ENCODE data around the gene COL4A2. TPM values are rescaled to one million over a fixed set of nuclear protein-coding genes. Genes with fewer than 3 reads are reported as not detected.

COL4A2 gene
- total RNA-seq, 4 donors from 2014 or later, result 51.2 to 85.8 (median 70.5) TPM

DNA sequence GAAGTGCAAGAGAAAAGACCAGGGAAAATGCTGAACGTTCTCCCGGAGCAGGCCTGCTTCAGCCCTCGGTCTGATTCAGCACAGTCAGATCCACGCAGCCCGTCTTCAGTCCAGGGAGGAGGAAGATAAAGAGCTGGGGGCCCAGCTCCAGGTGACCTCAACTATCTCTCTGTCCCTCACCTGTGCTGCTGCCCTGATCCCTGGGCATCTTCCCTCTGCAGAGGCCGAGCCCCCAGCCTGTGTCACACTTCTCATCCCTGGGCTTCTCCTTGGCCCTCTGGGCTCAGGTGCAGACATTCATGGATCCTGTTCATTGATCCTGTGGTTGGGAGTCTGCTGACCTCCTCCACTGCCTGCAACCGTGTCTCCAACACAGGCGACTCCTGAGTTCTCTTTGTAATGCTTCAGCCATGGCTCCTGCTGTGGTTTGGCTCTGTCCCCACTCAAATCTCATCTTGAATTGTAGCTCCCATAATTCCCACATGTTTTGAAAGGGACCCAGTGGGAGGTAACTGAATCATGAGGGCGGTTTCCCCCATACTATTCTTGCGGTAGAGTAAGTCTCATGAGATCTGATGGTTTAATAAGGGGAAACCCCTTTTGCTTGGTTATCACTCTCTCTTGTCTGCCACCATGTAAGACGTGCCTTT, 27.9 kb downstream of the COL4A2 start:
- H3K27ac ChIP-seq, result peak overlapping the region in 1 of 4 donors; percentile 4
- H3K4me3 ChIP-seq, result no peak overlapping the region
- TF ChIP-seq POLR2A (IDR thresholded peaks at IDR 0.05), result no peak
- TF ChIP-seq, protein P1, sequence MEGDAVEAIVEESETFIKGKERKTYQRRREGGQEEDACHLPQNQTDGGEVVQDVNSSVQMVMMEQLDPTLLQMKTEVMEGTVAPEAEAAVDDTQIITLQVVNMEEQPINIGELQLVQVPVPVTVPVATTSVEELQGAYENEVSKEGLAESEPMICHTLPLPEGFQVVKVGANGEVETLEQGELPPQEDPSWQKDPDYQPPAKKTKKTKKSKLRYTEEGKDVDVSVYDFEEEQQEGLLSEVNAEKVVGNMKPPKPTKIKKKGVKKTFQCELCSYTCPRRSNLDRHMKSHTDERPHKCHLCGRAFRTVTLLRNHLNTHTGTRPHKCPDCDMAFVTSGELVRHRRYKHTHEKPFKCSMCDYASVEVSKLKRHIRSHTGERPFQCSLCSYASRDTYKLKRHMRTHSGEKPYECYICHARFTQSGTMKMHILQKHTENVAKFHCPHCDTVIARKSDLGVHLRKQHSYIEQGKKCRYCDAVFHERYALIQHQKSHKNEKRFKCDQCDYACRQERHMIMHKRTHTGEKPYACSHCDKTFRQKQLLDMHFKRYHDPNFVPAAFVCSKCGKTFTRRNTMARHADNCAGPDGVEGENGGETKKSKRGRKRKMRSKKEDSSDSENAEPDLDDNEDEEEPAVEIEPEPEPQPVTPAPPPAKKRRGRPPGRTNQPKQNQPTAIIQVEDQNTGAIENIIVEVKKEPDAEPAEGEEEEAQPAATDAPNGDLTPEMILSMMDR (IDR thresholded peaks at IDR 0.05 in 4 of 5, conservative IDR thresholded peaks at IDR 0.05 in 1 of 5), result no peak
- H3K4me1 ChIP-seq, result peaks cover 23 to 50% of the 10 kb centered on the region in 2 donors
- H3K27me3 ChIP-seq, result no peaks in the 10 kb centered on the region
- no peaks in the 10 kb centered on the region for H3K36me3 ChIP-seq
- in situ Hi-C loops (cut with MboI; ENCODE audit: low sequenced_read_pairs in 4 of 4) (no loop called here), intact Hi-C loops (cut with DNase I; ENCODE audit: low total_unique reads) (no loop called here)
- no peak for DNase-seq
- ATAC-seq, result no peak
- H3K9me3 ChIP-seq, result no peaks in the 10 kb centered on the region

DNA sequence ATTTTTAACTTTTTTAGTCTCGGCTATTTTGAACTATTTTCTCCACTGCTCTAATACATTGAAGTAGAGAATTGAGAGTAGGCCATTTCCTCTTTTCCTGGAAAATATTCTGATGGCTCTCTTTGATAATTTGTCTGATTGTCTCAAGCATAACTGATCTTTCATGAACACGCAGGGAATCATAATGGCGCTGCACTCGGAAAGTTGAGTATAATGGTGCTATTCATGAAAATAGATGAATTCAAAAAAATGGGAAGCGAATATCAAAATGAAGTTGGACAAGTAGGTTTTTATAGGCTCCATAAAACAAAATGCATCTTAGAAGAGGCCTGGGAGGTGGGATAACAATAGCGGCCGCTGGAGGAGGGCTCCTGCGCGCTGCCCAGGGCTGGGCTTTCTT, 29.0 kb downstream of the COL4A2 start:
- no peaks in the 10 kb centered on the region for H3K9me3 ChIP-seq
- ATAC-seq, result no peak
- intact Hi-C loops (cut with DNase I; ENCODE audit: low total_unique reads), result no loop called here
- peaks cover 23 to 48% of the 10 kb centered on the region in 2 donors for H3K4me1 ChIP-seq
- peak overlapping the region in 3 of 4 donors; percentile 4 to 76 (median 75) for H3K27ac ChIP-seq
- no peaks in the 10 kb centered on the region for H3K36me3 ChIP-seq
- in situ Hi-C loops (cut with MboI; ENCODE audit: low sequenced_read_pairs in 4 of 4), result no loop called here
- DNase-seq, result no peak
- no peaks in the 10 kb centered on the region for H3K27me3 ChIP-seq
- H3K4me3 ChIP-seq, result no peak overlapping the region
- no peak for TF ChIP-seq POLR2A (IDR thresholded peaks at IDR 0.05)
- TF ChIP-seq, protein P1 (IDR thresholded peaks at IDR 0.05 in 4 of 5, conservative IDR thresholded peaks at IDR 0.05 in 1 of 5), result no peak

DNA sequence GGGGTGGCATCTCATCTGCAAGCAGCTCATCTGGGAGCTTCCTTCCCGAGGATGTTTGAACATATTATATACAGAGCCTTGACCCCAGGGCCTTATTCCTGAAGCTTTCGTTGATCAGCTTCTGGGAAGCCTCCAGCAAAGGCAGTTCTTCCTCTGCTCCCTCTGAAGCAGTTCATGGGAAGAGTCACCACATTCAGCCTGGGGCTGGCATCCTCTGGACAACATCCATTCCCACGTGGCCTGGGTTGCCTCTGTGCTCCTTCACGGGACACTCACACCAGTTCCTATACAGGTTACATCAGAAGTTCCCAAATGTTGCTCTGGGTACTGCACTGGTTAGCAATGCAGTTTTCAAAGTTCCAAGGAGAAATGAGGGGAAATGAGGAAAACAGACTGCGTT, 29.6 kb downstream of the COL4A2 start:
- peak overlapping the region; percentile 70 to 78 (median 76) for H3K27ac ChIP-seq

DNA sequence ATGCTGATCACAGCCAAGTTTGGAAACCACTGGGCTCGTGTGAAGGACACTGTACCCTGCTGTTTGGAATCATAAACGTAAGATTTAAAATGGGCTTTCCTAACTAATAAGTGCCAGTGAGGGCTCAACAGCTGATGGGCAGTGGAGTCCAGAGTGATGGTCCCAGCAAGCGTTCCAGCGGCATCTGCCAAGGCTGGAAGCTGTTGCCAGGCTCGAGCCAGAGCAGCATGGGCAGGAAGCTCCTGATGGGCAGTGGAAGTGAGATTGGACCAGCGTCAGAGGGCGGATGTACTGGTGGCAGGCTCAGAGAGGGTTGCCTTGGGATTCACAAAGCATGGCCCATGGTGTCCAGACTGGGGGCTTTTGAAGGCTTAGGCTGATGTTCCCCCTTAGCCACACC, 30.2 kb downstream of the COL4A2 start:
- Histone ChIP-seq H3K27me3 (no peaks in the 10 kb centered on the region), H3K4me1 (peaks cover 23 to 54% of the 10 kb centered on the region in 2 donors), H3K9me3 (no peaks in the 10 kb centered on the region), H3K36me3 (no peaks in the 10 kb centered on the region), H3K27ac (peak overlapping the region; percentile 70 to 78 (median 76)), H3K4me3 (no peak overlapping the region)
- DNase-seq (no peak), ATAC-seq (no peak)
- intact Hi-C loops (cut with DNase I; ENCODE audit: low total_unique reads) (no loop called here), in situ Hi-C loops (cut with MboI; ENCODE audit: low sequenced_read_pairs in 4 of 4) (no loop called here)
- no peak for TF ChIP-seq POLR2A (IDR thresholded peaks at IDR 0.05)
- TF ChIP-seq, protein P1 (IDR thresholded peaks at IDR 0.05 in 4 of 5, conservative IDR thresholded peaks at IDR 0.05 in 1 of 5), result no peak

More for the DNA sequence above, 29.6 kb downstream of the COL4A2 start:
- TF ChIP-seq, protein P1 (IDR thresholded peaks at IDR 0.05 in 4 of 5, conservative IDR thresholded peaks at IDR 0.05 in 1 of 5), result no peak
- no peak for TF ChIP-seq POLR2A (IDR thresholded peaks at IDR 0.05)
- DNase-seq (no peak), ATAC-seq (no peak)
- Histone ChIP-seq H3K4me3 (no peak overlapping the region), H3K27me3 (no peaks in the 10 kb centered on the region), H3K36me3 (no peaks in the 10 kb centered on the region), H3K9me3 (no peaks in the 10 kb centered on the region), H3K4me1 (peaks cover 23 to 54% of the 10 kb centered on the region in 2 donors)
- intact Hi-C loops (cut with DNase I; ENCODE audit: low total_unique reads), result no loop called here
- in situ Hi-C loops (cut with MboI; ENCODE audit: low sequenced_read_pairs in 4 of 4), result no loop called here
